B cell (primary cell): Measurements from ENCODE around the gene USP37. TPM values are rescaled to one million over a fixed set of nuclear protein-coding genes. Genes with fewer than 3 reads are reported as not detected.

ENCODE experiments used
- ATAC-seq: fragments of 200-7000 bp; cut with Tn5 transposase; one replicate; pipeline ENCODE4 v1.10.0; 2021; ENCODE audit warnings: low read depth, mild to moderate bottlenecking, moderate number of reproducible peaks, moderate library complexity
- CTCF ChIA-PET: fragments of 350-600 bp; sonication (Branson Sonifier 250); formaldehyde crosslinking; loops from one replicate; lab custom pipeline; 2021; ENCODE audit warnings: antibody characterized with exemption, inconsistent platforms; lab: Charles Lee
- POLR2A ChIA-PET: fragments of 350-600 bp; sonication (Branson Sonifier 250); formaldehyde crosslinking; loops from one replicate; lab custom pipeline; 2021; ENCODE audit warnings: antibody characterized with exemption; lab: Charles Lee
- DNase-seq: peaks from one replicate; pipeline ENCODE4 v3.0.0; 2013
- H2AFZ ChIP-seq: 2 replicates; pipeline ENCODE4 v1.6.1; 2012; ENCODE audit warnings: mild to moderate bottlenecking, low read depth, low read length; ENCODE audit not compliant: insufficient read depth, poor library complexity, severe bottlenecking
- H3K27ac ChIP-seq, 2 donors: 1 replicate in 1 of 2; 2 replicates in 1 of 2; pipeline ENCODE4 v1.5.1; 2012 to 2013; ENCODE audit warnings: low read length in 2 of 2, mild to moderate bottlenecking in 2 of 2, moderate library complexity in 1 of 2
- H3K27me3 ChIP-seq, 4 experiments: fragments of 200-600 bp in 1 of 4; sonication (generic) in 1 of 4; replicated peaks in 1 of 4; 1 replicate in 2 of 4; 2 replicates in 2 of 4; pipeline versions ENCODE4 v1.6.1 to v1.7.0; 2013 to 2016; ENCODE audit warnings: low read length in 3 of 4, mild to moderate bottlenecking in 2 of 4, mixed read lengths in 1 of 4, moderate library complexity in 1 of 4; ENCODE audit not compliant: insufficient read depth in 4 of 4, control insufficient read depth in 3 of 4; ENCODE audit errors: control extremely low read depth in 1 of 4
- H3K36me3 ChIP-seq, 2 experiments: replicated peaks in 1 of 2; 1 replicate in 1 of 2; 2 replicates in 1 of 2; pipeline versions ENCODE4 v1.6.1 to v1.7.1; 2013; ENCODE audit warnings: low read length in 1 of 2; ENCODE audit not compliant: insufficient read depth in 2 of 2, control insufficient read depth in 1 of 2; ENCODE audit errors: control extremely low read depth in 1 of 2, extremely low read depth in 1 of 2
- H3K4me1 ChIP-seq, 2 donors: fragments of 200-600 bp in 1 of 2; sonication (generic) in 1 of 2; 1 replicate in 1 of 2; 2 replicates in 1 of 2; pipeline versions ENCODE4 v1.5.1 to v1.6.1; 2013 to 2017; ENCODE audit warnings: low read length in 2 of 2; ENCODE audit not compliant: control insufficient read depth in 2 of 2, insufficient read depth in 2 of 2
- H3K4me2 ChIP-seq: replicated peaks from 2 replicates; pipeline ENCODE3; 2012; ENCODE audit warnings: mild to moderate bottlenecking, low read depth, low read length; ENCODE audit not compliant: poor library complexity, severe bottlenecking
- H3K4me3 ChIP-seq, 5 experiments: fragments of 200-600 bp in 1 of 5; sonication (generic) in 1 of 5; 1 replicate in 3 of 5; 2 replicates in 2 of 5; pipeline versions ENCODE4 v1.5.1 to v1.7.0; 2011 to 2016; ENCODE audit warnings: low read length in 4 of 5, mild to moderate bottlenecking in 4 of 5, low read depth in 2 of 5, control low read depth in 1 of 5, moderate library complexity in 1 of 5; ENCODE audit not compliant: insufficient read depth in 1 of 5; ENCODE audit errors: control extremely low read depth in 1 of 5, extremely low read depth in 1 of 5
- H3K79me2 ChIP-seq: fragments of 200-600 bp; sonication (generic); one replicate; pipeline ENCODE4 v1.6.0; 2016; ENCODE audit warnings: low read length; ENCODE audit not compliant: control insufficient read depth, insufficient read depth
- H3K9ac ChIP-seq: fragments of 200-600 bp; sonication (generic); 2 replicates; pipeline ENCODE4 v1.6.1; 2017; ENCODE audit warnings: mild to moderate bottlenecking, low read length, moderate library complexity
- H3K9me3 ChIP-seq, 3 donors: one replicate each; pipeline versions ENCODE4 v1.6.1 to v1.7.1; 2013; ENCODE audit warnings: low read length in 2 of 3; ENCODE audit not compliant: control insufficient read depth in 2 of 3, insufficient read depth in 1 of 3; ENCODE audit errors: control extremely low read depth in 1 of 3
- H4K20me1 ChIP-seq: 2 replicates; pipeline ENCODE4 v1.6.0; 2012; ENCODE audit warnings: mild to moderate bottlenecking, low read length; ENCODE audit not compliant: insufficient read depth, control insufficient read depth, poor library complexity, severe bottlenecking
- H3K27ac Mint-ChIP-seq: one replicate; pipeline ENCODE4 v1.8.0; 2021; ENCODE audit warnings: mixed read lengths
- H3K27me3 Mint-ChIP-seq: one replicate; pipeline ENCODE4 v1.8.0; 2021; ENCODE audit warnings: mixed read lengths
- H3K4me1 Mint-ChIP-seq: one replicate; pipeline ENCODE4 v1.8.0; 2021; ENCODE audit warnings: mixed read lengths
- H3K4me3 Mint-ChIP-seq: one replicate; pipeline ENCODE4 v1.8.0; 2021; ENCODE audit warnings: mixed read lengths
- H3K9me3 Mint-ChIP-seq: one replicate; pipeline ENCODE4 v1.8.0; 2022; ENCODE audit warnings: mixed read lengths; ENCODE audit not compliant: insufficient read depth
- EZH2 ChIP-seq: IDR thresholded peaks from 2 replicates; pipeline ENCODE4 v1.6.1; 2012; ENCODE audit warnings: borderline replicate concordance, low read depth, mild to moderate bottlenecking, moderate library complexity, low read length; ENCODE audit not compliant: insufficient read depth, poor library complexity, severe bottlenecking
- intact Hi-C: fragments of 100-400 bp; cut with micrococcal nuclease; formaldehyde crosslinking; loops from one replicate; pipeline ENCODE4 v1.10.0; 2022
- polyA plus RNA-seq: library from polyadenylated mRNA; depleted of rRNA; stranded (reverse); fragments of >200 nt; gene quantifications from 2 replicates; pipeline ENCODE4 v1.2.3, GENCODE V29; 2012
- total RNA-seq, 2 donors: library from RNA; stranded (reverse); fragments of 120-200 nt in 1 of 2; gene quantifications; 1 replicate in 1 of 2; 2 replicates in 1 of 2; pipeline versions ENCODE4 v1.2.3 to v1.2.4, GENCODE V29; 2013 to 2022
- TF ChIP-seq, protein P1 (sequence below): fragments of 200-600 bp; IDR thresholded peaks from one replicate; pipeline ENCODE4 v1.8.0; 2022; ENCODE audit warnings: antibody characterized with exemption, mild to moderate bottlenecking

USP37 gene
- total and polyA plus RNA-seq, 2 donors (not counting 1 experiment from before 2014, with no cell fraction given), result 3.1 to 29.0 TPM

GRCh38 chr2:218547978-218548377, 20.2 kb downstream of the USP37 start:
- H3K27me3 Mint-ChIP-seq, result no peaks in the 10 kb centered on the region
- H3K9me3 ChIP-seq, result no peaks in the 10 kb centered on the region
- TF ChIP-seq EZH2, result no peak
- TF ChIP-seq, protein P1, sequence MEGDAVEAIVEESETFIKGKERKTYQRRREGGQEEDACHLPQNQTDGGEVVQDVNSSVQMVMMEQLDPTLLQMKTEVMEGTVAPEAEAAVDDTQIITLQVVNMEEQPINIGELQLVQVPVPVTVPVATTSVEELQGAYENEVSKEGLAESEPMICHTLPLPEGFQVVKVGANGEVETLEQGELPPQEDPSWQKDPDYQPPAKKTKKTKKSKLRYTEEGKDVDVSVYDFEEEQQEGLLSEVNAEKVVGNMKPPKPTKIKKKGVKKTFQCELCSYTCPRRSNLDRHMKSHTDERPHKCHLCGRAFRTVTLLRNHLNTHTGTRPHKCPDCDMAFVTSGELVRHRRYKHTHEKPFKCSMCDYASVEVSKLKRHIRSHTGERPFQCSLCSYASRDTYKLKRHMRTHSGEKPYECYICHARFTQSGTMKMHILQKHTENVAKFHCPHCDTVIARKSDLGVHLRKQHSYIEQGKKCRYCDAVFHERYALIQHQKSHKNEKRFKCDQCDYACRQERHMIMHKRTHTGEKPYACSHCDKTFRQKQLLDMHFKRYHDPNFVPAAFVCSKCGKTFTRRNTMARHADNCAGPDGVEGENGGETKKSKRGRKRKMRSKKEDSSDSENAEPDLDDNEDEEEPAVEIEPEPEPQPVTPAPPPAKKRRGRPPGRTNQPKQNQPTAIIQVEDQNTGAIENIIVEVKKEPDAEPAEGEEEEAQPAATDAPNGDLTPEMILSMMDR, result no peak
- H3K27ac Mint-ChIP-seq, result no peak overlapping the region
- H3K27me3 ChIP-seq, result no peaks in the 10 kb centered on the region
- H3K4me1 Mint-ChIP-seq, result no peaks in the 10 kb centered on the region
- POLR2A ChIA-PET, result interaction anchor here (0.7 kb wide), 1 partner anchor 39 kb away, joined by 7 read pairs; no protein-coding TSS in a partner anchor
- H3K36me3 ChIP-seq, result peaks cover 16 to 62% of the 10 kb centered on the region in 2 experiments
- H3K27ac ChIP-seq, result no peak overlapping the region
- CTCF ChIA-PET, result no interaction called here
- no peak overlapping the region for H2AFZ ChIP-seq
- H3K79me2 ChIP-seq, result no peaks in the 10 kb centered on the region
- no peak for ATAC-seq
- intact Hi-C loops, result no loop called here
- H3K4me1 ChIP-seq, result no peaks in the 10 kb centered on the region
- no peaks in the 10 kb centered on the region for H3K9me3 Mint-ChIP-seq
- no peak overlapping the region for H3K4me3 ChIP-seq
- no peak overlapping the region for H3K4me2 ChIP-seq
- no peak overlapping the region for H3K4me3 Mint-ChIP-seq
- no peaks in the 10 kb centered on the region for H4K20me1 ChIP-seq
- DNase-seq, result no peak
- H3K9ac ChIP-seq, result no peak overlapping the region

DNA sequence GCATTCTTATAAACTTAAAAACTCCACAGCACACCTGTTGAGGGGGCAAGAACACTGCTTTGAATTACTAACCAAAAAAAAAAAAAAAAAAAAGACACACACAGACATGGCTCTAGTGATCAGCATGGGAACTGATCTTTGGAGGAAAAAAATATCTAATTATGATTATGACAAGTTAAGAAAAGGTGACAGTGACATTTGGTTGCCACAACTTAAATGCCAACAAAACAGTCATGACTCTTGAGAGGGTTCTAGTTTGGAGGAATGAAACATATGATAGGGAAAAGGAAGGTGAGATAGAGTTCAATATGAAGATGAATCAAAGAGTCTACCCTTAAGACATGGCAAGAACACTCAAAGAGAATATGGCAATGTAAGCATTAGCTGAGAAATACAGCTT, 20.6 kb downstream of the USP37 start:
- Mint-ChIP-seq H3K27me3 (no peaks in the 10 kb centered on the region), H3K4me1 (no peaks in the 10 kb centered on the region), H3K9me3 (no peaks in the 10 kb centered on the region), H3K4me3 (no peak overlapping the region), H3K27ac (no peak overlapping the region)
- no peaks in the 10 kb centered on the region for H3K27me3 ChIP-seq
- intact Hi-C loops, result no loop called here
- no peak overlapping the region for H3K4me3 ChIP-seq
- H3K4me2 ChIP-seq, result no peak overlapping the region
- DNase-seq, result no peak
- H3K9me3 ChIP-seq, result no peaks in the 10 kb centered on the region
- ChIA-PET CTCF (no interaction called here), POLR2A (interaction anchor here (0.7 kb wide), 1 partner anchor 39 kb away, joined by 7 read pairs; no protein-coding TSS in a partner anchor)
- TF ChIP-seq EZH2, result no peak
- TF ChIP-seq, protein P1, result no peak
- peaks cover 17 to 62% of the 10 kb centered on the region in 2 experiments for H3K36me3 ChIP-seq
- no peaks in the 10 kb centered on the region for H4K20me1 ChIP-seq
- no peak for ATAC-seq
- H3K27ac ChIP-seq, result no peak overlapping the region
- no peak overlapping the region for H3K9ac ChIP-seq
- H3K4me1 ChIP-seq, result no peaks in the 10 kb centered on the region
- no peak overlapping the region for H2AFZ ChIP-seq
- H3K79me2 ChIP-seq, result no peaks in the 10 kb centered on the region
